ENCODE results near the gene CSRP3.
"Not testable (repeated sequence)": the region's sequence is repeated elsewhere in the genome, so short reads cannot be mapped to it uniquely, and the experiment has no call there.

The CSRP3 gene

DNA sequence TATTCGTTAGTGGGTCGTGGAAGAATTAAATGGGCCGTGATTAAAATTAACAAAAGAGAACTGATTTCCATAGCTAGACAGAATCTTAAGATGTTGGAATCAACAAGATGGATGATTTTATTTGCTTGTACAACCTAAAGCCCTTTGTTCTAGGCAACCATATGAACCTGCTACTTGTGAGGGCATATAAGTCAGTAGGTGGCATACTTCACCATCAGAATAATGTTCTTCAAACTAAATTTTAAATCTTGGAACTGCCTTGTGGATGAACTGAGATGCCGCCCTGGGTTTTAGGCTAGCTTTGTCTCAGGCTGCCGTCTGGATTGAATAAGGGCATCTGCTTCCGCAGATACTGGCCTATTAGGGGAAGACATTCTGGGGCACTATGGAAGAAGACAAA, 40.9 kb downstream of the CSRP3 start:
- H3K4me3 ChIP-seq (ENCODE audit: low read depth, low read length) = no peak overlapping the region
- TF ChIP-seq, protein P1, sequence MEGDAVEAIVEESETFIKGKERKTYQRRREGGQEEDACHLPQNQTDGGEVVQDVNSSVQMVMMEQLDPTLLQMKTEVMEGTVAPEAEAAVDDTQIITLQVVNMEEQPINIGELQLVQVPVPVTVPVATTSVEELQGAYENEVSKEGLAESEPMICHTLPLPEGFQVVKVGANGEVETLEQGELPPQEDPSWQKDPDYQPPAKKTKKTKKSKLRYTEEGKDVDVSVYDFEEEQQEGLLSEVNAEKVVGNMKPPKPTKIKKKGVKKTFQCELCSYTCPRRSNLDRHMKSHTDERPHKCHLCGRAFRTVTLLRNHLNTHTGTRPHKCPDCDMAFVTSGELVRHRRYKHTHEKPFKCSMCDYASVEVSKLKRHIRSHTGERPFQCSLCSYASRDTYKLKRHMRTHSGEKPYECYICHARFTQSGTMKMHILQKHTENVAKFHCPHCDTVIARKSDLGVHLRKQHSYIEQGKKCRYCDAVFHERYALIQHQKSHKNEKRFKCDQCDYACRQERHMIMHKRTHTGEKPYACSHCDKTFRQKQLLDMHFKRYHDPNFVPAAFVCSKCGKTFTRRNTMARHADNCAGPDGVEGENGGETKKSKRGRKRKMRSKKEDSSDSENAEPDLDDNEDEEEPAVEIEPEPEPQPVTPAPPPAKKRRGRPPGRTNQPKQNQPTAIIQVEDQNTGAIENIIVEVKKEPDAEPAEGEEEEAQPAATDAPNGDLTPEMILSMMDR (IDR thresholded peaks at IDR 0.05; ENCODE audit: low read depth, low read length) = no peak

DNA sequence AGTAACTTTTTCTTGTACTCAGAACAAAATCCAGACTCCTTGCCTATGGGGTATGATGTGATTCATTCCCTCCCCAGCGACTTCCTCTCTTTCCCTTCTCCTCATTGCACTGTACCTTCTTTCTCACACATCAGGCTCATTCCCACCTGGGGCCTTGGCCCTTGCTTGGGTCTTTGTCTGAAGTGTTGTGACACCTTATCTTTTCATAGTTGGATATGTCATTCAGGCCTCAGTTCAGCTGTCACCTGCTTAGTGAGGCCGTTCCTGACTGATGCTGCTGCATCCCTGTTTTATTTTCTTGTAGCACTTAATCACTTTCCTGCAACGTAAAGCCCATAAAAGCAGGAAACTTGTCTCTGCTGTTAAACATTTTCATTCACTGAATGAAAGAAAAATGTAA, 44.9 kb downstream of the CSRP3 start:
- TF ChIP-seq, protein P1 (IDR thresholded peaks at IDR 0.05; ENCODE audit: low read depth, low read length) = no peak

DNA sequence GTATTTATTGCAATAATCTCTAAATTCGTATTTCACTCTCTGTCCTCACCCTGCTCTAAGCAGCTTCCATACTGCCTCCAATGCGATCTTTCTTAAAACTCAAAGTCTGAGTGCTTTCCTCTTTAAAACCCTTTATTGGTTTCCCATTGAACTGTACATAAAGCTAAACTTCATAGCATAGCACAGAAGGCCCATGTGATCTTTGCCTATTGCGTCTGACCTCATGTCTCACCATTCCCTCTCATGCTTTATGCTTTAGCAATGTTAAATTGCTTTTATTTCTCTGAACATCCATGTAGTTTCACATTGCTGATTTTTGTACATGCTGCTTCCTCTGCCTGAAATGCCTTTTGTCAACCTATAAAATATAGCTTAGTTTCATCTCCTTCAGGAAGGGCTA, 56.5 kb downstream of the CSRP3 start:
- TF ChIP-seq, protein P1 (IDR thresholded peaks at IDR 0.05; ENCODE audit: low read depth, low read length) = no peak
- H3K4me3 ChIP-seq (ENCODE audit: low read depth, low read length) = no peak overlapping the region

More for the DNA sequence above, 44.9 kb downstream of the CSRP3 start:
- no peak overlapping the region for H3K4me3 ChIP-seq (ENCODE audit: low read depth, low read length)

DNA sequence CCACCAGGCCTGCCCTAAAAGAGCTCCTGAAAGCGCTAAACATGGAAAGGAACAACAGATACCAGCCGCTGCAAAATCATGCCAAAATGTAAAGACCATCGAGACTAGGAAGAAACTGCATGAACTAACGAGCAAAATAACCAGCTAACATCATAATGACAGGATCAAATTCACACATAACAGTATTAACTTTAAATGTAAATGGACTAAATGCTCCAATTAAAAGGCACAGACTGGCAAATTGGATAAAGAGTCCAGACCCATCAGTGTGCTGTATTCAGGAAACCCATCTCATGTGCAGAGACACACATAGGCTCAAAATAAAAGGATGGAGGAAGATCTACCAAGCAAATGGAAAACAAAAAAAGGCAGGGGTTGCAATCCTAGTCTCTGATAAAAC, 64.9 kb downstream of the CSRP3 start:
- H3K4me3 ChIP-seq (ENCODE audit: low read depth, low read length) = not testable (repeated sequence)

DNA sequence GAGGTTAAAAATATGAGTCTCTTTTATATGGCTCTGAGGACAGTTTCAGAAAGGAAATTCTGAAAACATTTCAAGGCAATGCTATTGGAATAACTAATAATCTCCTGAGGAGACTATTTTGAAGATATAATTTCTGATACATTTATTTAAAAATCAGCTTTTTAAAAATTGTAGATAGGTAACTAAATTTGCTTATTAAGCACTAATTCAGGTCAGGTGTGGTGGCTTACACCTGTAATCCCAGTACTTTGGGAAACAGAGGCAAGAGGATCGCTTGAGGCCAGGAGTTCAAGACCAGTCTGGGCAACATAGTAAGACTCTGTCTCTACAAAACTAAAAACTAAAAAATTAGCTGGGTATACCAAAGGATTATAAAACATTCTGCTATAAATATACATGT, 67.8 kb downstream of the CSRP3 start:
- no peak overlapping the region for H3K4me3 ChIP-seq (ENCODE audit: low read depth, low read length)
- TF ChIP-seq, protein P1 (IDR thresholded peaks at IDR 0.05; ENCODE audit: low read depth, low read length) = no peak
